Nephron (organoid): Measurements from ENCODE around the gene NCL.
A peak's percentile ranks its signal among the peaks of the same experiment; 100 is the strongest.

ENCODE experiments used
- H3K27ac Mint-ChIP-seq, 3 experiments: 2 replicates each; pipeline ENCODE4 v1.8.0; 2020; ENCODE audit warnings: mixed read lengths in 3 of 3, mild to moderate bottlenecking in 2 of 3, moderate library complexity in 1 of 3
- H3K27me3 Mint-ChIP-seq: 2 replicates; pipeline ENCODE4 v1.8.0; 2021; ENCODE audit warnings: low read depth, mild to moderate bottlenecking, moderate library complexity, mixed read lengths
- H3K36me3 Mint-ChIP-seq: 2 replicates; pipeline ENCODE4 v1.8.0; 2020; ENCODE audit warnings: low read depth, mixed read lengths
- H3K4me1 Mint-ChIP-seq: 2 replicates; pipeline ENCODE4 v1.8.0; 2020; ENCODE audit warnings: mixed read lengths
- H3K4me3 Mint-ChIP-seq, 3 experiments: 2 replicates each; pipeline ENCODE4 v1.8.0; 2020; ENCODE audit warnings: mild to moderate bottlenecking in 3 of 3, mixed read lengths in 3 of 3, moderate library complexity in 2 of 3
- H3K9me3 Mint-ChIP-seq: 2 replicates; pipeline ENCODE4 v1.8.0; 2020; ENCODE audit warnings: mixed read lengths
- TF ChIP-seq, protein P1 (sequence below), 3 experiments: fragments of 200-600 bp; sonication (generic); IDR thresholded peaks; one replicate each; pipeline ENCODE4 v1.5.0; 2021; ENCODE audit warnings: antibody characterized with exemption in 3 of 3; ENCODE audit not compliant: unreplicated experiment in 3 of 3

NCL gene

DNA sequence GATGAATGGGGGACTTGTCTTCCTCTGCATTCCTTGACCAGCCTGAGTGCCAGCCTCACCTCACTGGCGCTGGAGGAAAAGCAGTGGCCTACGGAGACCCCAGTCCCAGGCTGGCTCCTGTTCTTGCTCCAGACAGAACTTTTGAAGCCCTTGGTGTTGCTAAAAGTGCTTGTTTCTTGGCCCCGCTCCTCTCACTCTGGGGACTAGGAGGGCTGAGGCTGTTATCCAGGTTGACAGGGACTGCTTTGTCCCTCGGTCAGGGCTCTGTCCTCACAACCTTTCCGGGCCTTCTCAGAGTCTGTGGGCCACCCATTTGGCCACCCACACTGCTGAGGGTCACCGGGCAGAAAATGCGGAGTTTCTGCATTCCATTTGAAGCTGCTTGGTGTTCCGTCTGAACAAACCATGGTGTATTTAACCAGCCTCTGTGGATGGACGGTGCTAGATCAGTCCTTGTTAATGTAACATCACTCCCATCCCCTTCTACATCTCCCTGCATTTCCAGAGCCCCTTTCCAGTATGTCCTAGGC is 43.2 kb downstream of the NCL start:
- TF ChIP-seq, protein P1, sequence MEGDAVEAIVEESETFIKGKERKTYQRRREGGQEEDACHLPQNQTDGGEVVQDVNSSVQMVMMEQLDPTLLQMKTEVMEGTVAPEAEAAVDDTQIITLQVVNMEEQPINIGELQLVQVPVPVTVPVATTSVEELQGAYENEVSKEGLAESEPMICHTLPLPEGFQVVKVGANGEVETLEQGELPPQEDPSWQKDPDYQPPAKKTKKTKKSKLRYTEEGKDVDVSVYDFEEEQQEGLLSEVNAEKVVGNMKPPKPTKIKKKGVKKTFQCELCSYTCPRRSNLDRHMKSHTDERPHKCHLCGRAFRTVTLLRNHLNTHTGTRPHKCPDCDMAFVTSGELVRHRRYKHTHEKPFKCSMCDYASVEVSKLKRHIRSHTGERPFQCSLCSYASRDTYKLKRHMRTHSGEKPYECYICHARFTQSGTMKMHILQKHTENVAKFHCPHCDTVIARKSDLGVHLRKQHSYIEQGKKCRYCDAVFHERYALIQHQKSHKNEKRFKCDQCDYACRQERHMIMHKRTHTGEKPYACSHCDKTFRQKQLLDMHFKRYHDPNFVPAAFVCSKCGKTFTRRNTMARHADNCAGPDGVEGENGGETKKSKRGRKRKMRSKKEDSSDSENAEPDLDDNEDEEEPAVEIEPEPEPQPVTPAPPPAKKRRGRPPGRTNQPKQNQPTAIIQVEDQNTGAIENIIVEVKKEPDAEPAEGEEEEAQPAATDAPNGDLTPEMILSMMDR (IDR thresholded peaks at IDR 0.05; ENCODE audit: unreplicated experiment in 3 of 3), result no peak
- H3K36me3 Mint-ChIP-seq, result no peaks in the 10 kb centered on the region
- no peaks in the 10 kb centered on the region for H3K9me3 Mint-ChIP-seq
- no peak overlapping the region for H3K4me3 Mint-ChIP-seq
- peaks cover 13% of the 10 kb centered on the region for H3K27me3 Mint-ChIP-seq
- no peaks in the 10 kb centered on the region for H3K4me1 Mint-ChIP-seq
- no peak overlapping the region for H3K27ac Mint-ChIP-seq

DNA sequence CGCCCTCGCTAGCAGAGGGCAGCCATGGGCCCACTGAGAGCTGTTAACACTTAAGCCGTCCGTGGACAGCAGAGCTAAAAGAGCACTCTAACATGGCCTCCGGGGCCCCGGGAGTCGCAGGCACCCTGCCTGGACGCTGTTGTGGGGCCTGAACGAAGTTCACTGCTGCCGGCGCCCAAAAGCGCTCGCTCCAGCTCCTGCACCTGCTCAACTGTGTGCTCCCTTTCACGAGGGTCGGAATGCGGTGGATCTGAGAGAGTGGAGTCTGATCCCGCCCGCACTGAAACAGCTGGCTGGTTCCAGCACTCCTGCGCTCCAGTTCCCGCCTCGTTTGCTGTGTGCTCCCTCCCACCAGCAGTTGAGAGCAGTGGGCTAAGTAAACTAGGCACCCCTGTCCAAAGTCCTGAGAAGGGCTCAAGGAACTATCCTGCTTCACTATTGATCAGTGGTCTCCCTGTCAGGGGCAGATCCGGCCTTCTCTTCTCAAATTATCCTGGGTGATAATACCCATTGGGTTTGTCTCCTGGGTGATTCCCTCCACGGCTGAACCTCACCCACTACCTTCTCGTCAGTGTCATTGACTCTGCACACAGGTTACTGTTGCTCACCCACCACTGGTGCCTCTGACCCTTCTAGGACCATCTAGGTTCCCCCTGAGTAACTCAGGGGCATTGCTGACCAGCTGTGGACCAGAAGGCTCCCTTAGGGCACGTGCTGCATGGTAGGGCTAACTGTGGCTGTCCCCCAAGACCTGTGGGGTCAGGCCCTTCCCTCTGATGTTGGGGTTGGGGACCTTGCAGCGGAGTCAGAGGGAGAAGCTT is 45.3 kb downstream of the NCL start:
- no peak overlapping the region for H3K4me3 Mint-ChIP-seq
- peaks cover 9% of the 10 kb centered on the region for H3K27me3 Mint-ChIP-seq
- no peaks in the 10 kb centered on the region for H3K36me3 Mint-ChIP-seq
- H3K4me1 Mint-ChIP-seq, result peaks cover 2% of the 10 kb centered on the region
- no peak overlapping the region for H3K27ac Mint-ChIP-seq
- H3K9me3 Mint-ChIP-seq, result no peaks in the 10 kb centered on the region
- TF ChIP-seq, protein P1 (IDR thresholded peaks at IDR 0.05; ENCODE audit: unreplicated experiment in 3 of 3), result no peak

DNA sequence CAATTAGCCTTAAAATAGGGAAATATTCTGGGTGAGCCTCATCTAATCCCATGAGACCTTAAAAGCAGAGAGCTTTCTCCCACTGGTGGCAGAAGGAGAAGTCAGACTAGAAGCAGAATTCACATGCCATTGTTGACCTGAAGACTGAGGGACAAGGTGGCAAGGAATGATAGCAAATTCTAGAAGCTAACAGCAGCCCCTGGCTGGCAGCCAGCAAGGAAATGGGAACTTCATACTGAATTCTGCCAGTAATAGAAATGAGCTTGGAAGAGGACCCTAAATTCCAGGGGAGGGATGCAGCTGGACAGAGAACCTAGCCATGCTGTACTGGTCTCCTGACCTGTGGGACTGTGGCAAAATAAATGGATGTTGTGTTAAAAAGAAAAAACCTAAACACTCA is 49.3 kb downstream of the NCL start:
- Mint-ChIP-seq H3K27ac (no peak overlapping the region), H3K4me3 (no peak overlapping the region), H3K36me3 (no peaks in the 10 kb centered on the region), H3K27me3 (peaks cover 25% of the 10 kb centered on the region), H3K4me1 (peaks cover 17% of the 10 kb centered on the region), H3K9me3 (peaks cover 3% of the 10 kb centered on the region)
- TF ChIP-seq, protein P1 (IDR thresholded peaks at IDR 0.05; ENCODE audit: unreplicated experiment in 3 of 3), result no peak

DNA sequence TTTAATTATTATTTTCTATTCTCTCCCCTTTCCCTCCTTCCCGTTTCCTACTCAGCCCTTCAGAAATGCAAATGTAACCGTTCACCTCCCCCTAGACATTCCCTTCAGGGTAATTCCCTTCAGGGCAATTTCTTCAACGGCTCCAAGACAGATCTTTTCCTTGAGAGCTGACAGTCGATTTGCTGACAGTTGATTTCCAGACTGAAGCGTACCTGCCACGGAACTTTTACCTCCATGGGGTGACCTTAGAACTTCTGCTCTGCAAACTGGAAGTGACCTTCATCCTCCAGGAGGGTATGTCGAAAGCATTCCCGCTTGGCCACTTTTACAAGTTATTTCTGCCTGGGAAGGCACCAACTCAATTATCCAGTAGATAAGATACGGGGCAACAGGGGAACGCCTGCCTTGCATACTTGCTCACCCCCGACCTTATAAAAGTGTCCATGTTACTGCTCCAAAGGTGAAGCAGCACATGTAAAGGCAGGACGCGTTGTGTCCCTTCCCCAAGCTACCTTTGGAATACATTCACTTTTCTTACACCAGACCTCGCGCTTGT is 50.3 kb downstream of the NCL start:
- H3K36me3 Mint-ChIP-seq, result no peaks in the 10 kb centered on the region
- H3K4me1 Mint-ChIP-seq, result peaks cover 17% of the 10 kb centered on the region
- peaks cover 3% of the 10 kb centered on the region for H3K9me3 Mint-ChIP-seq
- peak overlapping the region in 1 of 3 experiments; percentile 1 for H3K27ac Mint-ChIP-seq
- TF ChIP-seq, protein P1 (IDR thresholded peaks at IDR 0.05; ENCODE audit: unreplicated experiment in 3 of 3), result no peak
- H3K4me3 Mint-ChIP-seq, result peak overlapping the region; percentile 31 to 53 (median 37)
- peaks cover 19% of the 10 kb centered on the region for H3K27me3 Mint-ChIP-seq

DNA sequence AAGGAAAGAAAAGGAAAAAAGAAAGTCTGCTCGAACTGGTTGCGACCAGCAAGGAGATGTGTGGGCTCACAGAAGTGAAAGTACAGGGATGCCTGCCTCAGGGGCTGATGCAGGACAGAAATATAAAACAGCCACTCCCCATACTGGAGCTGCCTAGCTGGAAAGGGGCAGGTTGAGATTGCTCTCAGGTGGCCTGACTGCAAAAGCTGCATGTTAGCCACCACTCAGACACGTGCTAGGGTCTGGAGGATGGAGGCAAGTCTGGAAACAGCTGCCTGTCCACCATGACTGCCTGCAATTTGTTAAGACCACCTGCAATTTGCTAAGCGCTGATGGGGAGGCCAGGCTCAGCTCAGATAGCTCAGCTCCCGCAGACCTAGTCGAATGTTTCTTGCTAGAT is 50.8 kb downstream of the NCL start:
- H3K9me3 Mint-ChIP-seq, result peaks cover 3% of the 10 kb centered on the region
- peaks cover 17% of the 10 kb centered on the region for H3K27me3 Mint-ChIP-seq
- H3K27ac Mint-ChIP-seq, result no peak overlapping the region
- H3K4me3 Mint-ChIP-seq, result no peak overlapping the region
- H3K36me3 Mint-ChIP-seq, result no peaks in the 10 kb centered on the region
- H3K4me1 Mint-ChIP-seq, result peaks cover 17% of the 10 kb centered on the region
- TF ChIP-seq, protein P1 (IDR thresholded peaks at IDR 0.05; ENCODE audit: unreplicated experiment in 3 of 3), result no peak
